ENCODE data around the gene HNF4A. TPM values are rescaled to one million over a fixed set of nuclear protein-coding genes. Genes with fewer than 3 reads are reported as not detected.

The HNF4A gene
- total and polyA plus RNA-seq, 2 of the 4 experiments (the other 2 are of a cell fraction), result not detected

DNA sequence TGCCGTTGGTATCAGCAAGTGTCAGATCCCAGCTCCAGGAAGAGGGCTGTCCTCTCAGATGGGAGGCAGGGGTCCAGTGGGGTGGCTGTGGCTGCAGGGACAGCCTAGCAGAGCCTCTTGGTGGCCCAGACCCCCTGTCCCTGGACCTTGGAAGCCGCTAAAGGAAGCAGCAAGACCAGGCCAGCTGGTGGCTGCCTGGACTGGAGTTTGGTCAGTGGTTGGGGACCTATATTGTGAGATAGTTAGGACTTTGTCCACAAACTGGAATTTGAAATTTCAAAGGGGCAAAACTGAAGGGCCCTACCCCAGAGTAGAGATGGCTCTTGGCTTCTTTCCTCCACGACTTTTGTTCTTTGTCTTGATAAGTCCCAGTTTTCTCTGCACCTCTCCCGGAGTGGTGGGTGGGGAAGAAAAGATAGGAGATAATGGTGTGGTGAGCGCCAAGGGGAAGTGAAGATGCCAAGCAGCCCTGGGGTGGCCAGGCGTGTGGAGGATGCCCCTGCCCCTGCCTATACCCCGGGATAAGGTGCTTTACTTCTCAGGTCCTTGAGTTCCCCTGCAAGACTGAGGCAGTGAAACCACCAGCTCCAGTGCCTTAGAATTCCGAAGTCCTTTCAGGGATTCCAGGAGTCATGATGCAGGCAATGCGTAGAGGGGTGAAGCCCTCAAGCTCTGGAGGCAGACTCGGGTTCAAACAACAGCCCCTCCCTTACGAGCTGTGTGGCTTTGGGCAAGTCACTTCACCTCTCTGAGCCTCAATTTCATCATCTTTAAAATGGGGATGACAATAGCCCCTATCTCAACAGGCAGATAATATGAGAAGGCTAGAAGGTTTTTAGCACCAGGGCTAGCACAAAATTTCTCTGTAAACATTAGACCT, 40.2 kb downstream of the HNF4A start:
- POLR2A ChIA-PET (ENCODE audit: unreplicated experiment), result no interaction called here

More for the DNA sequence above, 40.2 kb downstream of the HNF4A start:
- ATAC-seq (ENCODE audit: low read depth) (no peak), DNase-seq (no peak)
- Histone ChIP-seq H3K23ac (ENCODE audit: low read depth, low read length) (no peak overlapping the region), H2BK120ac (ENCODE audit: low read depth, low read length) (no peak overlapping the region), H3K4me3 (ENCODE audit: insufficient read depth, low read depth, low read length) (no peak overlapping the region), H3K4me2 (ENCODE audit: low read depth, low read length) (no peak overlapping the region), H4K8ac (ENCODE audit: low read depth in 2 of 2, low read length in 2 of 2) (no peak overlapping the region), H3K4ac (ENCODE audit: low read depth, low read length) (no peak overlapping the region), H3K9me1 (ENCODE audit: insufficient read depth, low read length) (no peaks in the 10 kb centered on the region), H4K20me1 (ENCODE audit: insufficient read depth, low read length) (no peaks in the 10 kb centered on the region), H3K9ac (ENCODE audit: low read depth, low read length) (no peak overlapping the region), H3K9me3 (ENCODE audit: control insufficient read depth, insufficient read depth, low read length) (no peaks in the 10 kb centered on the region), H2AK9ac (replicated peaks; ENCODE audit: low read depth, low read length, poor library complexity) (no peak overlapping the region), H4K5ac (ENCODE audit: low read depth, low read length) (no peak overlapping the region), H4K91ac (ENCODE audit: insufficient read depth, low read depth, low read length) (no peak overlapping the region), H2BK5ac (ENCODE audit: low read depth, low read length, poor library complexity, severe bottlenecking) (no peak overlapping the region), H2BK20ac (ENCODE audit: low read depth, low read length) (no peak overlapping the region), H3K27me3 (ENCODE audit: control insufficient read depth, insufficient read depth, low read length) (peaks cover 53% of the 10 kb centered on the region), H3K36me3 (ENCODE audit: control insufficient read depth, insufficient read depth, low read length) (no peaks in the 10 kb centered on the region), H3K79me1 (ENCODE audit: low read depth in 1 of 2, low read length in 2 of 2) (no peaks in the 10 kb centered on the region), H2BK15ac (ENCODE audit: low read depth, low read length) (no peak overlapping the region), H2AFZ (replicated peaks; ENCODE audit: low read length, poor library complexity) (no peak overlapping the region), H3K4me1 (ENCODE audit: control insufficient read depth, insufficient read depth, low read length) (no peaks in the 10 kb centered on the region), H3K14ac (replicated peaks; ENCODE audit: low read depth, low read length) (no peak overlapping the region), H3K56ac (ENCODE audit: extremely low read depth, insufficient read depth, low read length) (no peak overlapping the region), H3K27ac (ENCODE audit: insufficient read depth, low read length) (no peak overlapping the region), H3K18ac (ENCODE audit: low read depth, low read length) (no peak overlapping the region), H2AK5ac (ENCODE audit: low read depth, low read length) (no peak overlapping the region)
- intact Hi-C loops (cut with micrococcal nuclease) (no loop called here), dilution Hi-C loops (cut with HindIII; ENCODE audit: low sequenced_read_pairs, unreplicated experiment) (loop anchor here (10.0 kb wide), 1 partner anchor 69 kb away; no protein-coding TSS in a partner anchor), in situ Hi-C loops (cut with MboI; ENCODE audit: low sequenced_read_pairs) (loop anchor here (25.0 kb wide), 1 partner anchor 467 kb away; no protein-coding TSS in a partner anchor)
- WGBS, 2 experiments (ENCODE audit: extremely low coverage in 2 of 2, insufficient read length in 1 of 2), result 60% methylated on average over 2 of the region's 11 CpGs; no CpG with 5 or more reads in 1 of the 2 experiments
- CTCF ChIA-PET, result no interaction called here
- no TSS peak for BruUV-seq (replicated peaks)
- no peak for TF ChIP-seq RFX5 (IDR thresholded peaks at IDR 0.05; ENCODE audit: low read depth, low read length)
- TF ChIP-seq POLR2A (IDR thresholded peaks at IDR 0.05; ENCODE audit: low read depth, low read length), result no peak
- no peak for TF ChIP-seq RCOR1 (IDR thresholded peaks at IDR 0.05; ENCODE audit: insufficient replicate concordance, low read length)
